ENCODE results near the gene SPTLC2. TPM values are rescaled to one million over a fixed set of nuclear protein-coding genes. Genes with fewer than 3 reads are reported as not detected.

Gene SPTLC2
- total RNA-seq, 2 donors from 2014 or later, result 4.9 to 11.7 TPM

- no peak for DNase-seq
- H3K9me3 ChIP-seq, result no peaks in the 10 kb centered on the region
- TF ChIP-seq CTCF (IDR thresholded peaks at IDR 0.05) (no peak), POLR2A (IDR thresholded peaks at IDR 0.05) (no peak)
- no peak for ATAC-seq
- H3K27me3 ChIP-seq, result no peaks in the 10 kb centered on the region
- H3K36me3 ChIP-seq (replicated peaks in 1 of 2; ENCODE audit: insufficient read depth in 1 of 2, low read depth in 2 of 2), result peaks cover 8 to 23% of the 10 kb centered on the region in 2 donors
- no peaks in the 10 kb centered on the region for H3K4me1 ChIP-seq
- WGBS, 2 donors, result 67 to 89% methylated on average over 1 of the region's 1 CpG
- H3K27ac ChIP-seq, result no peak overlapping the region
- no peak overlapping the region for H3K4me3 ChIP-seq
- intact Hi-C loops (cut with DNase I), result no loop called here
Measured at GRCh38 chr14:77469539-77469938, 146.9 kb downstream of the SPTLC2 start.

- intact Hi-C loops (cut with DNase I), result no loop called here
- DNase-seq, result no peak
- Histone ChIP-seq H3K4me3 (no peak overlapping the region), H3K4me1 (no peaks in the 10 kb centered on the region), H3K9me3 (no peaks in the 10 kb centered on the region), H3K36me3 (replicated peaks in 1 of 2; ENCODE audit: insufficient read depth in 1 of 2, low read depth in 2 of 2) (peaks cover 8 to 25% of the 10 kb centered on the region in 2 donors), H3K27me3 (no peaks in the 10 kb centered on the region), H3K27ac (no peak overlapping the region)
- WGBS, 2 donors, result 84 to 99% methylated on average over 5 to 14 of the region's 14 CpGs
- ATAC-seq, result no peak
- TF ChIP-seq CTCF (IDR thresholded peaks at IDR 0.05) (no peak), POLR2A (IDR thresholded peaks at IDR 0.05) (no peak)
Measured at GRCh38 chr14:77469067-77469505, 147.4 kb downstream of the SPTLC2 start.

- H3K27ac ChIP-seq, result no peak overlapping the region
- H3K36me3 ChIP-seq (replicated peaks in 1 of 2; ENCODE audit: insufficient read depth in 1 of 2, low read depth in 2 of 2), result peaks cover 8 to 33% of the 10 kb centered on the region in 2 donors
- H3K9me3 ChIP-seq, result no peaks in the 10 kb centered on the region
- DNase-seq, result no peak
- intact Hi-C loops (cut with DNase I), result no loop called here
- no peak for TF ChIP-seq POLR2A (IDR thresholded peaks at IDR 0.05)
- no peak for TF ChIP-seq CTCF (IDR thresholded peaks at IDR 0.05)
- no peak for ATAC-seq
- H3K27me3 ChIP-seq, result no peaks in the 10 kb centered on the region
- no peaks in the 10 kb centered on the region for H3K4me1 ChIP-seq
- WGBS, 2 donors, result 86 to 89% methylated on average over 5 of the region's 5 CpGs
- no peak overlapping the region for H3K4me3 ChIP-seq
Measured at GRCh38 chr14:77467801-77468200, 148.6 kb downstream of the SPTLC2 start.

GRCh38 chr14:77459072-77459723 is 157.2 kb downstream of the SPTLC2 start:
- H3K36me3 ChIP-seq (replicated peaks in 1 of 2; ENCODE audit: insufficient read depth in 1 of 2, low read depth in 2 of 2), result peaks cover 0 to 21% of the 10 kb centered on the region in 2 donors
- DNase-seq, result peak; percentile 39 to 71 (median 54)
- H3K27ac ChIP-seq, result no peak overlapping the region
- peaks cover 20% of the 10 kb centered on the region for H3K4me1 ChIP-seq
- whole genome bisulfite sequencing, 2 donors, result 28 to 31% methylated on average over 13 of the region's 13 CpGs
- no peaks in the 10 kb centered on the region for H3K9me3 ChIP-seq
- intact Hi-C loops (cut with DNase I), result loop anchor here (10.0 kb wide), 1 partner anchor 74 kb away; no protein-coding TSS in a partner anchor
- peak overlapping the region in 1 of 2 donors; percentile 94 for H3K4me3 ChIP-seq
- no peak for ATAC-seq
- no peaks in the 10 kb centered on the region for H3K27me3 ChIP-seq
- TF ChIP-seq POLR2A (IDR thresholded peaks at IDR 0.05) (no peak), CTCF (IDR thresholded peaks at IDR 0.05) (peak in 5 of 7 experiments; percentile 25 to 45 (median 34))

Measured in body of pancreas (tissue), 4 donors.